ENCODE measurements around the gene CCSER1.

GRCh38 chr4:90120815-90121214 lies 6.4 kb upstream of the CCSER1 start:
- TF ChIP-seq CTCF (IDR thresholded peaks at IDR 0.05): no peak
- TF ChIP-seq POLR2A (IDR thresholded peaks at IDR 0.05): no peak
